Brain microvascular endothelial cell (primary cell): ENCODE data around the gene TNFRSF1B.

Source experiments
- DNase-seq: peaks from one replicate; pipeline ENCODE4 v3.0.0-alpha.2; 2020
- H3K27ac ChIP-seq: fragments of 250-450 bp; sonication (Bioruptor Pico); 2 replicates; pipeline ENCODE4 v1.5.1; 2020; ENCODE audit warnings: mild to moderate bottlenecking, moderate library complexity
- H3K27me3 ChIP-seq: fragments of 250-450 bp; sonication (Bioruptor Pico); replicated peaks from 2 replicates; pipeline ENCODE4 v1.5.1; 2020; ENCODE audit warnings: mild to moderate bottlenecking
- H3K36me3 ChIP-seq: fragments of 250-450 bp; sonication (Bioruptor Pico); replicated peaks from 2 replicates; pipeline ENCODE4 v1.5.1; 2020; ENCODE audit warnings: mild to moderate bottlenecking
- H3K4me3 ChIP-seq: 2 replicates; pipeline ENCODE4 v1.5.1; 2011; ENCODE audit warnings: low read depth, mild to moderate bottlenecking, control low read depth, low read length, moderate library complexity
- in situ Hi-C: cut with HindIII; loops from 2 replicates; pipeline ENCODE4 v1.10.0; 2017; ENCODE audit warnings: low sequenced_read_pairs, low pct_ligation_motif_present
- TF ChIP-seq, protein P1 (sequence below): IDR thresholded peaks from 2 replicates; pipeline ENCODE4 v1.5.1; 2011; ENCODE audit warnings: low read depth, mild to moderate bottlenecking, moderate library complexity, low read length, control low read depth, inconsistent platforms; ENCODE audit errors: missing control alignments

Gene TNFRSF1B

DNA sequence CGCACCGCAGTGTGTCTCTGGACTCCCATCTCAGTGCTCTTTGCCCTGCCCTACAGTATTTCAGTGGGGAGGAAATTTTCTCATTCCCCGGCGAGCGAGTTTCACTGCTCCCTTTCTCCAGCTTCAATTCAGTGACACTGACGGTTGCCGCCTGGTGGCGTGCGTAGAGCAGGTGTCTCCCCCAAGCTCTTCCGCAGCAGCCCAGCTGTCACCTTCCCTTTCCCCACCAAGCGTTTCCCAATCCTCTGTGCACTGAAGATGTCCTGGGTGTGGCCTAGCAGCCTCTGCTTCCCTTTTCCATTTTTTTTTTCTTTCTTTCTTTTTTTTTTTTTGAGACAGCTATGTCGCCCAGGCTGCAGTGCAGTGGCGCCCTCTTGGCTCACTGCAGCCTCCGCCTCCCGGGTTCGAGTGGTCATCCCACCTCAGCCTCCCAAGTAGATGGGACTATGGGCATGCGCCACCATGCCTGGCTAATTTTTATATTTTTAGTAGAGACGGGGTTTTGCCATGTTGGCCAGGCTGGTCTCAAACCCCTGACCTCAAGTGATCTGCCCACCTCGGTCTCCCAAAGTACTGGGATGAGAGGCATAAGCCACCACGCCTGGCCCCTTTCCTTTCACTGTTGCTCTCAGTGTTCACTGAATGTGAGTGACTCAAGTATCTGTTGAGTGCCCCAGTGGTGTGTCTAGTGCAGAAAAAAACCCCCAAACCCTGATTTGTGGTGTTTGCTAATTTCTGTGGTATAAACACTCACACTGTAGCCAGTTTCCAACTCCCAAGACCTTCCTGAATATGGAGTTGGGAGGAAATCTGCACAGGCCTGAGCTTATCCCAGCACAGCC, 30.1 kb downstream of the TNFRSF1B start:
- TF ChIP-seq, protein P1, sequence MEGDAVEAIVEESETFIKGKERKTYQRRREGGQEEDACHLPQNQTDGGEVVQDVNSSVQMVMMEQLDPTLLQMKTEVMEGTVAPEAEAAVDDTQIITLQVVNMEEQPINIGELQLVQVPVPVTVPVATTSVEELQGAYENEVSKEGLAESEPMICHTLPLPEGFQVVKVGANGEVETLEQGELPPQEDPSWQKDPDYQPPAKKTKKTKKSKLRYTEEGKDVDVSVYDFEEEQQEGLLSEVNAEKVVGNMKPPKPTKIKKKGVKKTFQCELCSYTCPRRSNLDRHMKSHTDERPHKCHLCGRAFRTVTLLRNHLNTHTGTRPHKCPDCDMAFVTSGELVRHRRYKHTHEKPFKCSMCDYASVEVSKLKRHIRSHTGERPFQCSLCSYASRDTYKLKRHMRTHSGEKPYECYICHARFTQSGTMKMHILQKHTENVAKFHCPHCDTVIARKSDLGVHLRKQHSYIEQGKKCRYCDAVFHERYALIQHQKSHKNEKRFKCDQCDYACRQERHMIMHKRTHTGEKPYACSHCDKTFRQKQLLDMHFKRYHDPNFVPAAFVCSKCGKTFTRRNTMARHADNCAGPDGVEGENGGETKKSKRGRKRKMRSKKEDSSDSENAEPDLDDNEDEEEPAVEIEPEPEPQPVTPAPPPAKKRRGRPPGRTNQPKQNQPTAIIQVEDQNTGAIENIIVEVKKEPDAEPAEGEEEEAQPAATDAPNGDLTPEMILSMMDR, result peak; percentile 21

DNA sequence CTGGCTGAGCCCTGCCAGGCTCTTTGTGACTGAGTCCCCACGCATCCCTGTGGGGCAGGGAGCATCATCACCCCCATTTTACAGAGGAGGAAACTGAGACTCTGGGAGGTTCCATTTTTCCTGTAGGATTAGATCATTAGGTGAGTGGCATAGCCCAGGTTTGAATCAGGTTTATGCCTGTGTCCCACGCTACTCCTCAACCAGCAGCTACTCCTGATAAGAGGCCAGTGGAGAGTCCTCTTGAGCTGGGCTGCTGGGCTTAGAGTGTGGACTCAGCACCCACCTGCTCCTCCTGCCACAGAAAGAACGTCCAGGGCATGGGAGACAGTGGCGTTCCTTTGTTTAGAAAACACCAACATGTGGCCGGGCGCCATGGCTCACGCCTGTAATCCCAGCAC, 30.7 kb downstream of the TNFRSF1B start:
- Histone ChIP-seq H3K27me3 (no peaks in the 10 kb centered on the region), H3K4me3 (no peak overlapping the region), H3K27ac (no peak overlapping the region), H3K36me3 (no peaks in the 10 kb centered on the region)
- in situ Hi-C loops, result no loop called here
- DNase-seq, result no peak
- TF ChIP-seq, protein P1, result no peak

More for the DNA sequence above, 30.1 kb downstream of the TNFRSF1B start:
- Histone ChIP-seq H3K36me3 (no peaks in the 10 kb centered on the region), H3K27me3 (no peaks in the 10 kb centered on the region), H3K4me3 (no peak overlapping the region), H3K27ac (no peak overlapping the region)
- in situ Hi-C loops, result no loop called here
- no peak for DNase-seq

DNA sequence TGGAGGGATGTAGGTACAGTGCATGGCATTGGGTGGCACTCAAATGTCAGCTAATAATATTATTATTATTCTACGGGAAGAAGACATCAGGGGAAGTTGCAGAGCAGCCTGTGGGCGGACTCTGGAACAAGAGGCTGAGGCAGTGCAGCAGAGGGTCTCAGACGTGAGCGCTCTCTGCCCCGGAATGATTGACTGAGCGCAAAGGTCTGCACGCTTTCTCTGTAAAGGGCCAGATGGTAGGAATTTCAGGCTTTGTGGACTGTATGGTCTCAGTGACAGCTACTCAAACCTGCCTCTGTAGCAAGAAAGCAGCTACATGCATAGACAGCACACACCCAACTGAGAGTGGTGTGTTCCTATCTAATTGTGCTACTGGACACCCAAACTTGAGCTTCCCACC, 33.4 kb downstream of the TNFRSF1B start:
- Histone ChIP-seq H3K4me3 (no peak overlapping the region), H3K36me3 (no peaks in the 10 kb centered on the region), H3K27me3 (no peaks in the 10 kb centered on the region), H3K27ac (no peak overlapping the region)
- in situ Hi-C loops, result no loop called here
- TF ChIP-seq, protein P1, result no peak
- DNase-seq, result no peak

DNA sequence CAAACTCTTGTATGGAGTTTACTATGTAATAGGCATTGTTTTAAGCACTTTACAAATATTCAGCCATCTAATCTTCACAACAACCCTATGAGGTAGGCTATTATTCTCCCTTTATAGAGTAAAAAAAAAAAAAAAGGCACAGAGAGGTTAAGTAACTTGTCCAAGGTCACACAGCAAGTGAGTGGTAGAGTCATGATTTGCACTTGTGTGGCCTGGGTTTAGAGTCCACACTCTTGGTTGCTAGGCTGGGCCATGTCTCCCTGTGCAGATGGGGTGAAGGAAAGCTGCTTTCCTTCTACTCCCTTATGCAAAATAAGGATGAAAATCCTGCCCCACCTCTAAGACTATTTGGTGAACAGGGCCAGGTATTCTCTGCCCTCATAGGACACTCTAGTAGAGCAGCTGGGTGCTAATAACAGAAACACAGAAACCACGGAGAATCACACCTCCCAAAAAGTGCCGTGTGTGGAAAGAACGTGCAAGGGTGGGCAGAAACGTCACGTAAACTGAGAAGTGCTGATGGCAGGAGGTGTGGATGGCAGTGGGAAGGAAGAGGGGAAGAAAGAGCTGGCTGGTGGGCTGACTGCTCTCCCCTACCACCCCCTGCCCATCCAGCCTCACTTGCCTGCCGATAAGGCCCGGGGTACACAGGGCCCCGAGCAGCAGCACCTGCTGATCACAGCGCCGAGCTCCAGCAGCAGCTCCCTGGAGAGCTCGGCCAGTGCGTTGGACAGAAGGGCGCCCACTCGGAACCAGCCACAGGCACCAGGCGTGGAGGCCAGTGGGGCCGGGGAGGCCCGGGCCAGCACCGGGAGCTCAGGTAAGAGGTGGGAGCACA, 34.8 kb downstream of the TNFRSF1B start:
- Histone ChIP-seq H3K27ac (no peak overlapping the region), H3K36me3 (no peaks in the 10 kb centered on the region), H3K4me3 (no peak overlapping the region), H3K27me3 (no peaks in the 10 kb centered on the region)
- no peak for DNase-seq
- TF ChIP-seq, protein P1, result no peak
- in situ Hi-C loops, result no loop called here

DNA sequence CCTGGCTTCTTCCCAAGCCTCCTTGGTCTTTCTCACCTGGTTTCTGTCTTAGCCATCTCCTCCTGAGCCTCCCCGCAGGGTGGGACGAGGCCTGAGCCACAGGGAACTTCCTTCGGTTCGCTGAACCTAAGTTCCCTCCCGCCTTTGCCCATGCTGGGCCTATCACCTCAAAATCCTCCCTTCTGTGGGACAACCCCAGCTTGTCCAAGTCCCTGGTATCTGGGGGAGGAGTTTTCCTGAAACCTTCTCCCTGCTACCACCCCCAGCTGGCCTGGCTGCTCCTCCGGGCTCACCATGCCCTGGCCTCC, 35.4 kb downstream of the TNFRSF1B start:
- no peak for DNase-seq
- TF ChIP-seq, protein P1, result no peak
- Histone ChIP-seq H3K4me3 (no peak overlapping the region), H3K36me3 (no peaks in the 10 kb centered on the region), H3K27me3 (no peaks in the 10 kb centered on the region), H3K27ac (no peak overlapping the region)
- in situ Hi-C loops, result no loop called here
